A673 (cell line): ENCODE measurements around the gene HDAC1. TPM values are rescaled to one million over a fixed set of nuclear protein-coding genes. Genes with fewer than 3 reads are reported as not detected.

Experiments
- BruUV-seq: library from RNA; stranded (reverse); fragments of 400-500 nt; replicated peaks from 2 replicates; lab custom pipeline; 2021; lab: Mats Ljungman, UMichigan
- CTCF ChIA-PET: fragments of 300-600 bp; sonication (Branson Sonifier 250); formaldehyde crosslinking; loops from one replicate; lab custom pipeline; 2022; ENCODE audit warnings: antibody characterized with exemption; lab: Charles Lee
- POLR2A ChIA-PET: fragments of 300-600 bp; sonication (Branson Sonifier 250); formaldehyde crosslinking; loops from one replicate; lab custom pipeline; 2022; ENCODE audit warnings: antibody characterized with exemption; ENCODE audit not compliant: low non-redundant PET; lab: Charles Lee
- DNase-seq: peaks from one replicate; pipeline ENCODE4 v3.0.0-alpha.2; 2015; ENCODE audit warnings: low spot score
- H3K27ac ChIP-seq: fragments of 200-600 bp; sonication (generic); 2 replicates; pipeline ENCODE4 v1.5.1; 2016; ENCODE audit warnings: mixed run types, low read depth, mild to moderate bottlenecking, mixed read lengths, antibody characterized with exemption, low read length; ENCODE audit not compliant: poor library complexity, severe bottlenecking
- H3K27me3 ChIP-seq: fragments of 200-600 bp; sonication (generic); replicated peaks from 2 replicates; pipeline ENCODE4 v1.6.1; 2017; ENCODE audit warnings: mixed run types, low read depth, mild to moderate bottlenecking, mixed read lengths, antibody characterized with exemption, low read length; ENCODE audit not compliant: insufficient read depth, poor library complexity
- H3K36me3 ChIP-seq: fragments of 200-600 bp; sonication (generic); 2 replicates; pipeline ENCODE4 v1.6.1; 2016; ENCODE audit warnings: mixed run types, mild to moderate bottlenecking, mixed read lengths, antibody characterized with exemption, low read length; ENCODE audit not compliant: insufficient read depth, poor library complexity, severe bottlenecking
- H3K4me1 ChIP-seq: fragments of 200-600 bp; sonication (generic); 2 replicates; pipeline ENCODE4 v1.6.1; 2017; ENCODE audit warnings: mixed run types, mild to moderate bottlenecking, mixed read lengths, antibody characterized with exemption, low read length; ENCODE audit not compliant: insufficient read depth, poor library complexity, severe bottlenecking
- H3K4me3 ChIP-seq: fragments of 200-600 bp; sonication (generic); 2 replicates; pipeline ENCODE4 v1.5.1; 2016; ENCODE audit warnings: low read depth, mixed run types, mild to moderate bottlenecking, mixed read lengths, low read length; ENCODE audit not compliant: poor library complexity, severe bottlenecking
- H3K9me3 ChIP-seq: fragments of 200-600 bp; sonication (generic); 2 replicates; pipeline ENCODE4 v1.6.1; 2016; ENCODE audit warnings: mixed run types, low read depth, mild to moderate bottlenecking, mixed read lengths, antibody characterized with exemption, low read length; ENCODE audit not compliant: poor library complexity, severe bottlenecking
- EZH2 ChIP-seq: fragments of 200-600 bp; sonication (generic); IDR thresholded peaks from 2 replicates; pipeline ENCODE4 v1.6.1; 2017; ENCODE audit warnings: borderline replicate concordance, low read depth, mild to moderate bottlenecking, mixed read lengths, antibody characterized with exemption, low read length; ENCODE audit not compliant: poor library complexity, severe bottlenecking
- intact Hi-C: fragments of 100-400 bp; cut with micrococcal nuclease; formaldehyde crosslinking; loops from one replicate; pipeline ENCODE4 v1.10.0; 2022; ENCODE audit not compliant: unreplicated experiment
- total RNA-seq: library from RNA; stranded (reverse); gene quantifications from 2 replicates; pipeline ENCODE4 v1.2.3, GENCODE V29; 2021
- TF ChIP-seq, protein P1 (sequence below): fragments of 300-800, 200-600 bp; sonication (generic); conservative IDR thresholded peaks from 2 replicates; pipeline ENCODE4 v1.5.1; 2017; ENCODE audit warnings: low read depth, mild to moderate bottlenecking, antibody characterized with exemption, low read length, moderate library complexity, mixed read lengths

HDAC1 gene
- total RNA-seq, 1 experiment from 2014 or later = 195 TPM

DNA sequence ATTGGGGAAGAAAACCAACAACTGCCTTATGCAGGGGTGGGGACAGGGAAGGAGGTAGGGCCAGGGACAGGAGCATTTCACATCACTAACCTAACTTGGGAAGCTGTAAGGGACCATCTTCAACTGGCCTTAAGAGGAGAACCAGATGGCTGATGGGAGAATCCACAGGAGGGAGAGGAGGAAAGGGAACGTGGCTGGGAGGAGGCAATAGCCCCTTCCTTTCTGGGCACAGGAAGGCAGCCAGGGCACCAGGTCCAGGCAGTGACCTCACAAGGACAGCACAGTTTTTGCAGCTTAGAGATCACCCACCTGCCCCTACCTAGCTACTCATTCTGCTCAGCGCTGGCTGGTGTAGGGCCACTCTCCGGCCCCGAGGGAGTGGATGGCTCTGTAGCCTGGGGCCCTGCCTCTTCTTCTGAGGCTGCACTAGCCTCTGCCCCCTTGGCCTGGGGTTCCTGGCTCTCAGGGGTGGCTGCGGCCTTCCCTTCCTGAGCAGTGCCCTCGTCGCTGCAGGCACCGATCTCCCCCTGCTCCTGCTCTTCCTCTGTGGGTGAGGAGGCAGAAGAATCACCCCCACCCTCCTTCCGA, 42.5 kb downstream of the HDAC1 start:
- ChIA-PET POLR2A (no interaction called here), CTCF (no interaction called here)
- peak; percentile 37 for DNase-seq
- Histone ChIP-seq H3K9me3 (no peaks in the 10 kb centered on the region), H3K4me3 (peak overlapping the region; percentile 99), H3K4me1 (peaks cover 15% of the 10 kb centered on the region), H3K27me3 (no peaks in the 10 kb centered on the region), H3K27ac (peak overlapping the region; percentile 96), H3K36me3 (peaks cover 51% of the 10 kb centered on the region)
- intact Hi-C loops = loop anchor here (10.0 kb wide), 1 partner anchor 110 kb away; the partner anchor contains the start of genes EIF3I and TMEM234
- no TSS peak for BruUV-seq
- TF ChIP-seq EZH2 = no peak
- TF ChIP-seq, protein P1, sequence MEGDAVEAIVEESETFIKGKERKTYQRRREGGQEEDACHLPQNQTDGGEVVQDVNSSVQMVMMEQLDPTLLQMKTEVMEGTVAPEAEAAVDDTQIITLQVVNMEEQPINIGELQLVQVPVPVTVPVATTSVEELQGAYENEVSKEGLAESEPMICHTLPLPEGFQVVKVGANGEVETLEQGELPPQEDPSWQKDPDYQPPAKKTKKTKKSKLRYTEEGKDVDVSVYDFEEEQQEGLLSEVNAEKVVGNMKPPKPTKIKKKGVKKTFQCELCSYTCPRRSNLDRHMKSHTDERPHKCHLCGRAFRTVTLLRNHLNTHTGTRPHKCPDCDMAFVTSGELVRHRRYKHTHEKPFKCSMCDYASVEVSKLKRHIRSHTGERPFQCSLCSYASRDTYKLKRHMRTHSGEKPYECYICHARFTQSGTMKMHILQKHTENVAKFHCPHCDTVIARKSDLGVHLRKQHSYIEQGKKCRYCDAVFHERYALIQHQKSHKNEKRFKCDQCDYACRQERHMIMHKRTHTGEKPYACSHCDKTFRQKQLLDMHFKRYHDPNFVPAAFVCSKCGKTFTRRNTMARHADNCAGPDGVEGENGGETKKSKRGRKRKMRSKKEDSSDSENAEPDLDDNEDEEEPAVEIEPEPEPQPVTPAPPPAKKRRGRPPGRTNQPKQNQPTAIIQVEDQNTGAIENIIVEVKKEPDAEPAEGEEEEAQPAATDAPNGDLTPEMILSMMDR = no peak

DNA sequence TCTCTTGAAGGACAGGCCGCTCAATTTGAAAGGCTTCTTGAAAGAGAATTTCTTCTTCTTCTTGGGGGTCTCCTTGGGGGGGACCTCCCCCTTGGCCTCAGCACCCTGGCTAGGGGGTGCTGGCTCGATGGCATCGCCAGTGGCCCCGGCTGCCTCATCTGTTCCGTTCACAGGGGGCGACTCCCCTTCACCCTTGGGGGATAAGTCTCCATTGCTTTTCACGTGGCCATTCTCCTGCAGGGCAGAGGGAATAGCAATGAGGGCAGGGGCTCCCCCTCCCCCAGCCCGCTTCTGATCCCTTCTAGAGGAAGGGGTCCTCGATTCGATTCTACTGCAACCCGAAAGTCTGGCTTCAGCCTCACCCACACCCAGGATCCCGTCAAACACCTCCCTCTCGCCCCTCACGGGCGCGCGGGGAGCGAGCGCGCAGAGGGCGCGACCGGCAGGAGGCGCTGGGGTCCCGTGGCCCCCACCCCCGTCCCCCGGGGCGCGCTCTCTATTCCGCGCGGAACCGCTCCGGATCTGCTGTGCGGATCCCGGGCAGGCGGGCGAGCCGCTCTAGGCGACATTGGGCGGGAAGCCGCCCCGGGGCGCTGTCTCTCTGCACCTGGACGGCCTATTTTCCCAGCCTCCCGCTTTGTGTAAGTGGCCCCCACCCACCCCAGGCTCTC, 43.1 kb downstream of the HDAC1 start:
- H3K4me3 ChIP-seq = peak overlapping the region; percentile 99
- peak overlapping the region; percentile 96 for H3K27ac ChIP-seq
- H3K27me3 ChIP-seq = no peaks in the 10 kb centered on the region
- H3K36me3 ChIP-seq = peaks cover 45% of the 10 kb centered on the region
- no TSS peak for BruUV-seq
- TF ChIP-seq EZH2 = no peak
- TF ChIP-seq, protein P1 = peak; percentile 72
- ChIA-PET POLR2A (no interaction called here), CTCF (interaction anchor here (0.5 kb wide), 1 partner anchor 226 kb away, joined by 3 read pairs; no protein-coding TSS in a partner anchor)
- peaks cover 15% of the 10 kb centered on the region for H3K4me1 ChIP-seq
- intact Hi-C loops = loop anchor here (5.0 to 10.0 kb wide), 2 partner anchors 57 to 110 kb away; partner anchors contain the start of genes BSDC1, EIF3I and TMEM234
- peak; percentile 76 for DNase-seq
- H3K9me3 ChIP-seq = no peaks in the 10 kb centered on the region

- Histone ChIP-seq H3K27ac (peak overlapping the region; percentile 96), H3K27me3 (no peaks in the 10 kb centered on the region), H3K9me3 (no peaks in the 10 kb centered on the region), H3K4me3 (peak overlapping the region; percentile 99), H3K36me3 (peaks cover 41% of the 10 kb centered on the region), H3K4me1 (peaks cover 15% of the 10 kb centered on the region)
- BruUV-seq = no TSS peak
- no peak for DNase-seq
- intact Hi-C loops = loop anchor here (5.0 to 10.0 kb wide), 2 partner anchors 57 to 111 kb away; partner anchors contain the start of genes BSDC1, EIF3I and TMEM234
- no peak for TF ChIP-seq EZH2
- TF ChIP-seq, protein P1 = no peak
- CTCF ChIA-PET = interaction anchor here (0.5 to 0.9 kb wide), 2 partner anchors 16 to 226 kb away, joined by 3 read pairs; no protein-coding TSS in a partner anchor
- POLR2A ChIA-PET = no interaction called here
Observed at GRCh38 chr1:32335535-32335789, 43.6 kb downstream of the HDAC1 start.
